Activated CD4-positive, alpha-beta T cell treated with anti-CD3 and anti-CD28 coated beads for 4 hours (primary cell): Measurements from ENCODE around the gene CDC34.
"Not testable (repeated sequence)": the region's sequence is repeated elsewhere in the genome, so short reads cannot be mapped to it uniquely, and the experiment has no call there.

Experiments
- DNase-seq, 2 donors: peaks; one replicate each; pipeline ENCODE4 v3.0.0-alpha.2; 2020

Gene CDC34

DNA sequence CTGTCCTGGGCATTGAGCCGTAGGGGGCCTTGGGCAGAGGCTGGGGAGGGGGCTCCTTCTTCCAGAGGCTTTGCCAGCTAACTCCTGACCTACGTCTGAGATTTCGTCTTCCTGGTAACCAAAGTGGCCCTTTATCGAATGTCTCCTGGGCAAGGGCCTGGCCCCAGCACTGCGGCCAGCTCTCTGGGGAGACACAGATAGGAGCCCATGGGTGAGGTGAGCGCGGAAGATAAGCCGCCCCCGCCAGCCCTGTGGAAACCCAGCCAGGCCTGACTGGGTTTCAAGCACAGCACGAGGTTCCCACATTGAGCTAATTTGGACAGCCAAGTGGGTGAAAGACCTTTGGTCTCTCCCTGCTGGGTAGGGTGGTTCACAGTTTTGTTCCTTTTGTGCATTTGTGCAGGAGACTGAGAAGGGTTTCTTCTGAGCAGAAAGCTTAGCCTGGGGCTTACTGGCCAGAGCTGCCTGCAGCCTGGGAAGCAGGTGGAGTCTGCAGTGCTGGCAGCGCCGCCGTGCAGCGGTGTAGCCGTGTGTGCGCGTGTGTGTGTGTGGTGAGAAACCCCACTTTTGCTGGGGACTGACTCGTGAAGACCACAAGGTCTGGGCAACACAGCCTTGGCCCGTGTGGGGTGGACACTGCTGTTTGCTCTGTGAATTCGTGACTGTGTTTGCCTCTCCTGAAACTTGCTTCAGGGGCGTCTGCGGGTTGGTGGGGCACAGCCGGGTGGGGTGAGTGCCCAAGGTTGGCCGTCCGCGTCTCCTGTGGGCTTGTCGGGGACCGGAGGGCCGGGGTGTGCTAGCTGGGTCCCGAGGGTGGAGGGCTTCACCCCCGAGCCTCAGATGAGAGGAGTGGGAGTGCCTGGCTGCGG, 43.3 kb downstream of the CDC34 start:
- no peak for DNase-seq

DNA sequence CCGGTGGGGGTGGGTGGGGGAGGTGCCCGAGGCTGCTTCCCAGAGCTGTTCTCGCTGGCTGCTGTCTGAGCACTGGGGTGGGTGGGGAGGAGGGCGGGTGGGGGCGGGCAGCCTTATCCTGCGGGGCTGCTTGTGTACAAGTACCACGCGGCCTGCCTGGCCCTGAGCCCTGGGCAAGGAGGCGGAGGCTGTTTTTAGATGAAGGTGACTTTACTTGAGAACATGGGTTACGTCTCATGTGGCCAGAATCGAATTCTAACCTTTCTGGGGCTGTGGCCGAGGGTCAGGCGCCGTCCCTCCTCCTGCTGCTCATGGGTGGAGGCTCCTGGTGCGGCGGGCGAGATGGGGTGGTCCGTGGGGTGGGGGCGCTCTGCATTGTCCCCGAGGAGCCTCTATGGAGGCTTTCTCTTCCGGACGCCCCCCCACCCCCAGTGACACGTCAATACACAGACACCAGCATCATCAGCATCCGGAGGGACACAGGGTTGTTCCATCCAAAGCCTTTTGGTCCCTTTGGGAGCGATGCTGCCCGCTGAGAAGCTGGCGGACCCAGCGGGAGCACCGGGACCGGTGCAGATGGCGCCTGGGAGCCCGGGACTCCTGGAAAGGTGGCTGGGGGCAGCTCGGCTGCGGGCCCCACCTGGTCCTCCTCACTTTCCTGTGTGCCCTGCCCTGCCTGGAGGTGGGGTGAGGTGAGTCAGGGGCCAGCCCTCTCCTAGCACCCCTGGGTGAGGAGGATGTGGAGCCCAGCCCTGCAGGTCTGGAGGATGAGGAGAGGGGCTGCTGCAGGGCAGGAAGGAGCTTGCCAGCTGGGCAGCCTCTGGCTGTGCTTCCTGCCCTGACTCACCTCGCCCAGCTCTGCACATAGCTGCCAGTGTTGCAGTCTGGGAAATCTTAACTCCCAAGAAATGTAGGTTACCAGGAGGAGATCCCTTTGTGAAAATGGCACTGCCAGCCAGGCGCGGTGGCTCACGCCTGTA, 44.3 kb downstream of the CDC34 start:
- DNase-seq, result no peak

GRCh38 chr19:576768-577438, 45.3 kb downstream of the CDC34 start:
- DNase-seq, result no peak

GRCh38 chr19:577439-578392, 46.2 kb downstream of the CDC34 start:
- DNase-seq, result no peak

DNA sequence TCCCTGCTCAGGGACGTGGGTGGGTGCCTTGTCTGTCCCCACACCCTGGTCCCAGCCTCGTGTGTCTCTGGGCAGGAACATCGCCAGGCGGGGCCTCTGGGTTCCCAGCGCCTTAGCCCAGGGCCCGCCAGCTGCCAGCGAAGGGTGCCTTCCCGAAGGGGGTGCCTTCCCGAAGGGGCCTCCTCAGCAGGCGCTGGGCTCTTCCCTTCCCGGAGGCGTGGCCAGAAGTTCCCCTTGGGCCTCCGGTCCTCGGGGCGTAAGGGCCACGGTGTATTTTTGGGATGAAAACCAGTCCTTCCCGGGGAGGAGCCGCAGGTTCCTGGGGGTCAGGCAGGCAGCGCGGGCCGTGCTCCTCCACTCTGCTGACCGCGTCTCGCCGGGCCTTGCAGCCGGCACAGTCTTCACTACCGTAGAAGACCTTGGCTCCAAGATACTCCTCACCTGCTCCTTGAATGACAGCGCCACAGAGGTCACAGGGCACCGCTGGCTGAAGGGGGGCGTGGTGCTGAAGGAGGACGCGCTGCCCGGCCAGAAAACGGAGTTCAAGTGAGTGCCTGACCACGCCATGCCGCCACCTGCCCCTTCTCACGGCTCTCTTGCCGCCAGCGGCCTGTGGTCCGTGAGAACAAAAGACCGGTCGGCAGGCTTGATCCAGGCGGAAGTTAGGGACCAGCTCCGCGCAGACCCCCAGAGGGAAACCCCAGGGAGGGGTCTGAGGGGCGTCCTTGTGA, 47.7 kb downstream of the CDC34 start:
- no peak for DNase-seq

- no peak for DNase-seq
Measured at GRCh38 chr19:579842-580155, 48.2 kb downstream of the CDC34 start.

DNA sequence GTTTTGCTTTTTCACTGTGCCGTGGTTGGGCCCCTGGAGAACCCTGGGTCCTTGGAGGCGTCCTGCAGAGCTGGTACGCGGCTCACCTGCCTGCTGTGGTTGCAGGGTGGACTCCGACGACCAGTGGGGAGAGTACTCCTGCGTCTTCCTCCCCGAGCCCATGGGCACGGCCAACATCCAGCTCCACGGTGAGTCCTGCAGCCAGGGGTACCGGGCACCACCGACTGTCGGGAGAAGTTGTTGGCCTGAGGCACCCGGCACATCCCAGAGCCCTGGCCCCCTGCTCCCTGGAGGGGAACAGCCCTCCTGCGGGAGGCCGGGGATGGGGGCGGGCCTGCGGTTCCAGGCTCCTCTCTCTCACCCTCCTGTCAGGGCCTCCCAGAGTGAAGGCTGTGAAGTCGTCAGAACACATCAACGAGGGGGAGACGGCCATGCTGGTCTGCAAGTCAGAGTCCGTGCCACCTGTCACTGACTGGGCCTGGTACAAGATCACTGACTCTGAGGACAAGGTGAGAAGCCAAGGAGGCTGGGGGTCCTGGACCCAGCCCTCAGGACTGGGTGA, 48.8 kb downstream of the CDC34 start:
- DNase-seq, result no peak

DNA sequence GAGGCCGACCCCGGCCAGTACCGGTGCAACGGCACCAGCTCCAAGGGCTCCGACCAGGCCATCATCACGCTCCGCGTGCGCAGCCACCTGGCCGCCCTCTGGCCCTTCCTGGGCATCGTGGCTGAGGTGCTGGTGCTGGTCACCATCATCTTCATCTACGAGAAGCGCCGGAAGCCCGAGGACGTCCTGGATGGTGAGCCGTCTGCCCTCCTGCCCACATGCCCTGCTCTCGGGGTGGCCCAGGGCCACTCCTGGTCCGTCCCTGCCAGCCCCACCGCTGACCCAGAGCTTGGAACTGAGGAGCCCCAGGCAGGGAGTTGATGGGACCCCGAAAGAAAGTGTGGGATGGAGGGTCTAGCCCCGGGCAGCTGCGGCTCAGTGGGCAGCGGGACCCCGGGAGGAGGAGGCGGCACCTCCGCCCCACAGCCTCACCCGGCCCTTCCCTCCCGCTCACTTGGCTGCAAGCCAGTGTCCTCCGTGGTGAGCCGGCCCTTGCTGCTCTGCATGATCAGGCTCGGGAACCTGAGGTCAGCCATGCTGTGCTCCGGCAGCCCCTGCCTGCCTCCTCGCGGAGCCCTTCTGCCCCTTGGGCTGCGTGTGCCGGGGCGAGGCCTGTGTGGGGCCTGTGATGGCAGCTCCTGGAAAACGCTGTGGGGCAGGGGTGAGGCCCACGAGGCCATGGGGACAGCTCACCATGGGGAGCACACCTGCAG, 50.0 kb downstream of the CDC34 start:
- DNase-seq, result no peak

DNA sequence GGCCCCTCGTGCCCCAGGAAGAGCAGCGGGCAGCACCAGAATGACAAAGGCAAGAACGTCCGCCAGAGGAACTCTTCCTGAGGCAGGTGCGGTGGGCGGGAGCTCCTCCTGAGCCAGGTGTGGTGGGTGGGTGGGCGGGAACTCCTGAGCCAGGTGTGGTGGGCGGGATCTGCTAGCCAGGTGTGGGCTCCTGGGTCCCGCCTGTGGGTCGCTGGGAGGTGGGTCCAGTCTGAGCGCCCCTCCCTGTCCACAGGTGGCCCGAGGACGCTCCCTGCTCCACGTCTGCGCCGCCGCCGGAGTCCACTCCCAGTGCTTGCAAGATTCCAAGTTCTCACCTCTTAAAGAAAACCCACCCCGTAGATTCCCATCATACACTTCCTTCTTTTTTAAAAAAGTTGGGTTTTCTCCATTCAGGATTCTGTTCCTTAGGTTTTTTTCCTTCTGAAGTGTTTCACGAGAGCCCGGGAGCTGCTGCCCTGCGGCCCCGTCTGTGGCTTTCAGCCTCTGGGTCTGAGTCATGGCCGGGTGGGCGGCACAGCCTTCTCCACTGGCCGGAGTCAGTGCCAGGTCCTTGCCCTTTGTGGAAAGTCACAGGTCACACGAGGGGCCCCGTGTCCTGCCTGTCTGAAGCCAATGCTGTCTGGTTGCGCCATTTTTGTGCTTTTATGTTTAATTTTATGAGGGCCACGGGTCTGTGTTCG, 51.1 kb downstream of the CDC34 start:
- no peak for DNase-seq

DNA sequence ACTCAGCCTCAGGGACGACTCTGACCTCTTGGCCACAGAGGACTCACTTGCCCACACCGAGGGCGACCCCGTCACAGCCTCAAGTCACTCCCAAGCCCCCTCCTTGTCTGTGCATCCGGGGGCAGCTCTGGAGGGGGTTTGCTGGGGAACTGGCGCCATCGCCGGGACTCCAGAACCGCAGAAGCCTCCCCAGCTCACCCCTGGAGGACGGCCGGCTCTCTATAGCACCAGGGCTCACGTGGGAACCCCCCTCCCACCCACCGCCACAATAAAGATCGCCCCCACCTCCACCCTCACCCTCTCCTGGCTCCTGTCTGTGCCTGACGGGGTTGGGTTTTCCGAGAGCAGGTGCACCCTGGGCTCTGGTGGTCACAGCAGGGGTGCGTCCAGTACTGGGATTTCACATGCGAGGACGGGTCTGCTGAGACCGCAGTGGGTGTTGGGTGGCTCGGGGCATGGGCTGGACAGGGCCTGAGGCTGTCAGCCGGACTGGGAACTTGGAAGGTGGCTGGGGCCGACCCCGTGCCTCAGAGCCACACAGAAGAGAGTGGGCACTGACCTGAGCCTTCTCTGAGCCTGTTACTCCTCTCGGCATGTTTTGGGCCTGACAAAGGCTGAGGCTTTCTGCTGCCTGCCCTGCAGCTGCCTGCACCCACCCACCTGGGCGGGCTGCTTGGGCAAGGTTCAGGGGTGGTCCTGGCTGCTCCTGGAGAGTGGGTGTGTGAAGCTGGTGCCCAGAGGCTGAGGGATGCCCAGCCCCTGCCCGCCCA, 51.8 kb downstream of the CDC34 start:
- no peak for DNase-seq

DNA sequence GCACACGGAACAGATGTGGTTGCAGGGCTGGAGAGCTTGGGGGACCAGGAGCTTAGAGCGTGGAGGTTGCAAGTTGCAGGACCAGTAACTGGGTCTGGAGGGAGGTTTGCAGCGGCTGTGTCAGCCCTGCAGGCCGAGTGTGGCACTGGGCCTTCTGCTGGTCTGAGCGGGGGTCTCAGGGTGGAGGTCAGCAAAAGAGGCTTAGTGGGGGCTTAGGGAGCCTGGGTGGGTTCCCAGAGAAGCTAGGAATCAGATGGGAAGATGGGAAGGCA, 52.3 kb downstream of the CDC34 start:
- no peak for DNase-seq

DNA sequence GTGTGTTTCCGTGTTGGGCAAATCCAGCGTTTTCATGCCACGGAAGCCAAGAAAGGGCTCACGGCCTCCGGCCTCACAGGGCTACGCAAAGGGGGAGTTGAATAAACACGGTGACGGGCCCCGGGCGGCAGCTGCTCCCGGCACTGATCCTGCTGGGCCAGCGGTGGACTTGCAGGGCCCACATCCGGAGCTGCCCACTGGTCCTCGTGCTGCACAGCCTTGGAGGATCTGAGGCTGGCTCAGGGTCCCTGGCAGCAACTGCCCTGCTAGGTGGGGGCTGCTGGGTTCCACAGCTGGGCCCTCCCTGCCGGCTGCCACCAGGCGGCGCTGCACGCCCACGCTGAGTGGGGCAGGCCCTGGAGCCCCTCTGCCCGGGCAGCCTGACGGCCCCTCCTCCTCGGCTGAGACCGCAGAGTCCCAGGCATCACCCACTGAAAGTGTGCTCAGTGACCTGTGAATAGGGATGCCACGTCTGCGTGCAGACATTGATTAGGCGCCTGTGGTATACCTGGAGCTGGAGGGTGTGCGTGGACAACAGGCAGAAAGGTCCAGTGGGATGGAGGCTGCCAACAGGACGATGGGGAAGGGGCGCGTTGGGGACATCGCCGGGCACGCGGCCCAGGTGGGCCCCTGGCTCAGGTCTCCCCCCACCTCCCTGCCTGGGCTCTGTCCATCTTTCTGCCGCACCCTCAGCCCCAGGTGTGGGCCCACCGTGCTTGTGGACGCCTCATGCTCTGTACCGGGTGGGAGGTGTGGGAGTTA, 52.9 kb downstream of the CDC34 start:
- DNase-seq, result peak; percentile 55 to 59

GRCh38 chr19:585146-585545, 53.6 kb downstream of the CDC34 start:
- not testable (repeated sequence) for DNase-seq

DNA sequence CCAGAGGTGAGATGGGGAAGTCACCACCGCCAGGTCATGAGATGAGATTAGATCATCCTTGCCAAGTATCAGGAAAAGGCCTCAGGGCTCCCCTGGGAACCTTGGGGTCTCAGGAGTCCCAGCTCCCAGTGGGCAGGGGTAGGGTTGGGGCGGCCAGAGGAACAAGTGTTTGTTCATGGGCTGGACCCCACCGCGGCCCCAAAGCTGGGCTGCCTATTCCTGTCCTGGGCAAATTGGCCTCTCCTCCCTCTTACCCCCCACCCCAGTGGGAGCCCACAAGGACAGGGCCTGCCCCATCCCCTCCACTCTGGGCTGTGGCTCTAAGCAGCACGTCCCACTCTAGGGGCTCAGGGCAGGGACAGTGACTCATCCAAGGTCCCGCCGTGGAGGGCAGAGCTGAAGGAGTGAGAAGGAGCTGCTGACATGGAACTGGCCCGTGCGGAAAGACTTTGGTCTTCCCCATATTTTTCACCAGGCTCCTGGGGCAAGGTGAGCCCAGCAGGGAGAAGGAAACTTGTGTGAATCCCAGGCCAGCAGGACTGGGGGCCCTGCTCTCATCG, 54.1 kb downstream of the CDC34 start:
- DNase-seq, result no peak

GRCh38 chr19:588093-588740, 56.7 kb downstream of the CDC34 start:
- peak; percentile 49 to 63 for DNase-seq

DNA sequence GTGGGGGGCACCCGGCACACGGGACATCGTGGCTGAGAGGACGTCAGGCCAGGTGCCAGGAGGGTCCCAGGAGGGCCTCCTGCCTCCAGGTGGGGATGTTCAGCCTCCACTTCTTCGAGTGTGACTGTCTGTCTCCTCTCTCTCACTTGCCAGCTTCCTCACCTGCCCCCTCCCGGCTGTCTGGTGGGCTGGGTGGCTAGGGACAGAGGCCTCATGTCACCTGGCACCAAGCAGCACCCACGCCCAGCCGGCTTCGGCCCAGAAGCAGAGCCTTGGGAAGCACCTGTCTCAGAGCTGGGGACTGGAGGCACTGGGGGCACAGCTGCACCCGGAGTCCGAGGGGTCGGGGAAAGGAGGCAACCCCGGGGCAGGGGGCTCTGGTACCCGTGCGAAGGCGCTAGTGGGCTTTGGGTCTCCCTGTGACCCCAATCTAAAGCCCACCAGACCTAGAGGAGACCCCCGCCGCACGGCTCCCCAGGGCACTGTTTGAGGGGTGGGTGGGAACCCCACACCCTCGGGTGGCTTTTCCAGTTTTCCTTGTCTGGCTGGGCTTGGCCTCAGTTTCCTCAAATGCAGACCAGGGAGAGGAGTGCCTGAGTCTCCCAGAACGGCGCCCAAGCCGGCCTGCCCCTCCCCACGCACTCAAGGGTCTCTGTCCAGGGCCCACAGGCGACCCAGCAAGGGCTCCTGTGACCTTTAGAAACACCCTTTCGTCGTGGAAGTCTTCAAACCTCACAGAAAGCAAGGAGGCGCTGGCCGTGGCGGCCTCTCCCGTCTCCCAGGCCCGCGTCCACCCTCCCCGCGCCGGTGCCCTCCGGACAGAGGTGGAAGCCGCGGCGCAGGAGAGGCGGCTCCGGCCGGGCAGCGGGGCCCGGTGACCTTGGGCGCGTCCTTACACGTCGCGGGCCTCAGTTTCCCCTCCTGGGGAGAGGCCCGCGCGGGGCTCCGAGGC, 57.5 kb downstream of the CDC34 start:
- no peak for DNase-seq
